ENCODE data around the gene KCNJ9.

Gene KCNJ9

GRCh38 chr1:160056648-160057169 lies 24.6 kb upstream of the KCNJ9 start:
- H3K4me3 ChIP-seq (ENCODE audit: low read depth, low read length): no peak overlapping the region
- in situ Hi-C loops (cut with HindIII; ENCODE audit: low sequenced_read_pairs): no loop called here
- no peak for DNase-seq (ENCODE audit: low read depth, low spot score)
- no peak for TF ChIP-seq CTCF (IDR thresholded peaks at IDR 0.05; ENCODE audit: low read depth, low read length)

GRCh38 chr1:160058087-160058486 lies 23.3 kb upstream of the KCNJ9 start:
- DNase-seq (ENCODE audit: low read depth, low spot score): peak; percentile 4
- in situ Hi-C loops (cut with HindIII; ENCODE audit: low sequenced_read_pairs): no loop called here
- H3K4me3 ChIP-seq (ENCODE audit: low read depth, low read length): no peak overlapping the region
- peak; percentile 46 for TF ChIP-seq CTCF (IDR thresholded peaks at IDR 0.05; ENCODE audit: low read depth, low read length)

- H3K4me3 ChIP-seq (ENCODE audit: low read depth, low read length): no peak overlapping the region
- in situ Hi-C loops (cut with HindIII; ENCODE audit: low sequenced_read_pairs): no loop called here
- no peak for TF ChIP-seq CTCF (IDR thresholded peaks at IDR 0.05; ENCODE audit: low read depth, low read length)
- no peak for DNase-seq (ENCODE audit: low read depth, low spot score)
Measured at GRCh38 chr1:160061369-160062229, 19.7 kb upstream of the KCNJ9 start.

- no peak for DNase-seq (ENCODE audit: low read depth, low spot score)
- no peak overlapping the region for H3K4me3 ChIP-seq (ENCODE audit: low read depth, low read length)
- in situ Hi-C loops (cut with HindIII; ENCODE audit: low sequenced_read_pairs): no loop called here
Measured at GRCh38 chr1:160062230-160062532, 19.2 kb upstream of the KCNJ9 start.

GRCh38 chr1:160063176-160063575 lies 18.2 kb upstream of the KCNJ9 start:
- H3K4me3 ChIP-seq (ENCODE audit: low read depth, low read length): no peak overlapping the region
- TF ChIP-seq CTCF (IDR thresholded peaks at IDR 0.05; ENCODE audit: low read depth, low read length): no peak
- DNase-seq (ENCODE audit: low read depth, low spot score): no peak
- in situ Hi-C loops (cut with HindIII; ENCODE audit: low sequenced_read_pairs): no loop called here

More at GRCh38 chr1:160062230-160062532, 19.2 kb upstream of the KCNJ9 start:
- TF ChIP-seq CTCF (IDR thresholded peaks at IDR 0.05; ENCODE audit: low read depth, low read length): no peak

GRCh38 chr1:160064164-160064563 lies 17.2 kb upstream of the KCNJ9 start:
- no peak overlapping the region for H3K4me3 ChIP-seq (ENCODE audit: low read depth, low read length)
- no peak for TF ChIP-seq CTCF (IDR thresholded peaks at IDR 0.05; ENCODE audit: low read depth, low read length)
- no peak for DNase-seq (ENCODE audit: low read depth, low spot score)
- in situ Hi-C loops (cut with HindIII; ENCODE audit: low sequenced_read_pairs): no loop called here
